Stromal cell of bone marrow (primary cell): ENCODE results near the gene AHCYL2.
A peak's percentile ranks its signal among the peaks of the same experiment; 100 is the strongest.
"Not testable (repeated sequence)": the region's sequence is repeated elsewhere in the genome, so short reads cannot be mapped to it uniquely, and the experiment has no call there.

Experiments
- DNase-seq: peaks from one replicate; pipeline ENCODE4 v3.0.0-alpha.2; 2012; ENCODE audit warnings: low read depth

Gene AHCYL2

GRCh38 chr7:129353104-129353503 lies 128.3 kb downstream of the AHCYL2 start:
- DNase-seq, result not testable (repeated sequence)

DNA sequence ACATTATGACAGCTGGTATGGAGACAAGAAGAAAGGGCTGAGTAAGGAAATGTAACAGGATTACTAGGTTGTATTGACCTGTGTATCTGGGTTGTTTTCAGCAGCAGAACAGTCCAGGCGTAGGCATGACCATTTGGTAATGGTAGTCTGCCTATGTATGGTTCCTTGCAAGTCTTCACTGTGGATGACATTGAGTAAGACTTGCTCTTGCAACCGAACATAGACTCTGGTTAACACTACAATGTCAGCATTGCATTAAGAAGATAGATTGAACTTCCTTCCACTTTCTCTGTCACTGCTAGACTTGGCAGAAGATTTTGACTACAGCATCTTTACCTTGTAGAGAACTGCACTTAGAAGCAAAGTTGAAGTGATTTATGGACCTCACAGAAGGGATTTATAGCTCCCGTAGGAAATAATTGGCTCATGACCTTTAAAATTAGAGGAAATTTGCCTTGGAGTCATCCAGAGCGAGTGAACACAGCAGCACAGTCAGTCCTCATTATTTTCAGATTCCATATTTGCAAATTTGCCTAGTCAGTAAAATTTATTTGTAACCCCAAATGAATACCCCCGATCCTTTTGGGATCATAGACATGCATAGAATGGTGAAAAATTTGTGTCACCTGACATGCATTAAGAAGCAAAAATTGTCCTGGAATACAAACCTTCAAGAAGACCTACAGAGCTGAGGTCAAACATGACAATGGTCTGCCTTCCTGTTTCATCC lies 129.8 kb downstream of the AHCYL2 start:
- DNase-seq, result no peak

DNA sequence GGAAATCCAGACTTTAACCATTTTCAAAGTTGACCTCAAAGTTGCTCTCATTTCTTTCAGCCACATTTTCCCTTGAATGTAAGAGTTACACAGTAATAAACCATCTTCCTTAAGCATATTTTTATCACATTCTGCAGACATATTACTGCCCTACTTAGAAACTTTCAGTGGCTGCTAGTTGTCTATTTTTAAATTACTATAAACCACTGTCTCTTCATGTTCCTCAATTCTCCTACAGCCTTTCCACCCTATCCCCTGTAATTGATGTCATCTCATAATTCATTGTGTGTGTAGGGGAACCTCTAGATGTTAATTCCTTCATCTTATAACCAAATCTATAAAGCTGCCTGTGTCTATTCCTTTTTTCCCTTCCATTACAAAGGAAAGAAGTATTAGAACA lies 131.3 kb downstream of the AHCYL2 start:
- no peak for DNase-seq

GRCh38 chr7:129359176-129359575 lies 134.3 kb downstream of the AHCYL2 start:
- no peak for DNase-seq

- DNase-seq, result no peak
Measured at GRCh38 chr7:129359638-129360037, 134.8 kb downstream of the AHCYL2 start.

DNA sequence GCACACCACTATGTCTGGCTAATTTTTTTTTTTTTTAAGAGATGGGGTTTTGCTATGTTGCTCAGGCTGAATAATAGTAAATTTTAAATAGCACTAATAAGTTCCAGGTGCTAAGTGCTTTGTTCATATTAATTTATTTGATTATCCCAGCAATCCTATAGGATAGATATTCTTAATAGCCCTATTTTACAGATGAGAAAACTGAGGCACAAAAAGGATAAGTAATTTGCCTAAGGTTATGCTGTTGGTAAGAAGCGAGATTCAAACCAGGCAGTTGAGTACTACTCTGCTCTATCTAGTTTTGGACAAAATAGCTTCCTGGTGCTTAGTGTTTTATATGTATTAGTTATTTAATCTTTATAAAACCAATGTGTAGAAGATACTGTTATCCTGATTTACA lies 136.9 kb downstream of the AHCYL2 start:
- DNase-seq, result no peak

DNA sequence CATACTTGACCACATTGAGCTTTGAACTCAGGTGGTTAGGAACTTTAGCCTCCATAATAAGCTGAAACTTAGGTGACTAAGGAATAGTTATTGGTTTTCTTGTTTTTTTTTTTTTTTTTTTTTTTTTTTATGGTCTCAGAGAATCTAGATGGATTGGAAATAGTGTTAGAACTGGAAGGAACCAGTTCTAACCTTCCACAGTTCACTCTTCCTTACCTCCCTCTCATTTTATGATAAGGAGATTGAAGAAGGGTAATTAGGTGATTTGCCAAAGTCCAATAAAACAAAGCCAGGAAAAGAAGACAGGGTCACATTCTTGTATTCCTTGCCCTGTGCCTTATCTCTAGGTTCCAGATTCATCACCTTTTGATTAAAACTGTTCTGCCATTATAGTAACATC lies 137.7 kb downstream of the AHCYL2 start:
- no peak for DNase-seq

- no peak for DNase-seq
Measured at GRCh38 chr7:129367349-129367699, 142.5 kb downstream of the AHCYL2 start.

DNA sequence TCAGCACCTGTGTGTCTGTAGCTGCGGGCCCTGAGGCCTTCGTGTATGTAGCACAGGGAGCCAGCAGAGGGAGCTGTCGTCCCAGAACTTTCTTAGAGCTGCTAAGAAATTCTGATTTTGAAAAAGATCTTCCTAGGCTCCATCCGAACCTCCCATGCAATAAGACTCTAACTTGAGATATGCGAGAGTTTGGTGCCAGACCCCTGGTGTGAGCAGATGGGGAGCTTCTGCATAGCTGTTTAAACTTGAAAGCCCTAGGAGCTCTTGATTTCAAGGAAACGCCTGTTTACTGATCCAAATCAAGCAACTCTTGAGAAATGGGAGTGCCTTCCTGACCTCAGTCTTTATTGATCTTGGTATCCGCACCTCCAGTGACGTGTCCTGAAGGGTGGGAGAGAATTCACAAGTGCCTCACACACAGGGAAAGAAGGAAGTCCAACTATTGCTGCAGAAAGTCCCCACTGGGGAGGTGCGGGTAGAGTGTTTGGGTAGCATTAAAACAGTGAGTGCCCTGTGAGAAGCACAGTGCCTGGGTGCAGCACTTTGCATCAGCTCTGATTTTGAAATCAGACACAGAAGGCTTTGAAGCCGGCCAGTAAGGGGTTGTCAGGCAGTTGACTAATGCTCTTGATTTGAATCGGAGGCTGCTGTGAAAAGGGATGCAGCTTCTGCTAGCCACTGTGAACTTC lies 143.0 kb downstream of the AHCYL2 start:
- peak; percentile 52 for DNase-seq

- DNase-seq, result no peak
Measured at GRCh38 chr7:129368389-129368986, 143.7 kb downstream of the AHCYL2 start.

DNA sequence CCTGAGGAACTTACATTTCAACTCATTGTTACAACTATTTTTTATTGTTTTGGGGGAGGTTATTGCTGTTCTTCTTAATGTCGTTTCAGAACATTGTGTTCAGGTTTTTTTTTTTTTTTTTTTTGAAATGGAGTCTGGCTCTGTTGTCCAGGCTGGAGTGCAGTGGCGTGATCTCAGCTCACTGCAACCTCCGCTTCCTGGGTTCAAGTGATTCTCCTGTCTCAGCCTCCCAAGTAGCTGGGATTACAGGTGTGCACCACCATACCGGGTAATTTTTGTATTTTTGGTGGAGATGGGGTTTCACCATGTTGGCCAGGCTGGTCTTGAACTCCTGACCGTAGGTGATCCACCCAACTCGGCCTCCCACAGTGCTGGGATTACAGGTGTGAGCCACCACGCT lies 144.6 kb downstream of the AHCYL2 start:
- not testable (repeated sequence) for DNase-seq

GRCh38 chr7:129370812-129371211 lies 146.0 kb downstream of the AHCYL2 start:
- DNase-seq, result no peak

DNA sequence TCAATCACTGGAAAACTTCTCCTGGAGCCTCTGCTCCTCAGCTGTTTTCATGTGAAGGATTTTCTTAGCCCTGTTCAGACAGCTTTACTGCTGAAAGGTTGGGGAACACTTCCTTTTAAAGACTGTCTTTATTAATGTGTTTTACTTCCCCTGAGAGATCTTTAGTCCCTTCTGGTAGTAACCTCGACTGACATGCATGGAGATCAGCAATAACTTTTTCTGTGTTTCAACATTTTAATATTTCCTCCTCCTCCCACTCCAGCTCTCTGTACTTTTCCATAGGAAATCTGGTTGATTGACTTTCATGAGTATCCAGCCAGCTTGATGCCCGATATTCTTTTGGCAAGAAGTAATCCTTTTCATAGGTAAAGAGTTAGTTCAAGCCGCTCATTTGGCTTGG lies 146.7 kb downstream of the AHCYL2 start:
- no peak for DNase-seq

DNA sequence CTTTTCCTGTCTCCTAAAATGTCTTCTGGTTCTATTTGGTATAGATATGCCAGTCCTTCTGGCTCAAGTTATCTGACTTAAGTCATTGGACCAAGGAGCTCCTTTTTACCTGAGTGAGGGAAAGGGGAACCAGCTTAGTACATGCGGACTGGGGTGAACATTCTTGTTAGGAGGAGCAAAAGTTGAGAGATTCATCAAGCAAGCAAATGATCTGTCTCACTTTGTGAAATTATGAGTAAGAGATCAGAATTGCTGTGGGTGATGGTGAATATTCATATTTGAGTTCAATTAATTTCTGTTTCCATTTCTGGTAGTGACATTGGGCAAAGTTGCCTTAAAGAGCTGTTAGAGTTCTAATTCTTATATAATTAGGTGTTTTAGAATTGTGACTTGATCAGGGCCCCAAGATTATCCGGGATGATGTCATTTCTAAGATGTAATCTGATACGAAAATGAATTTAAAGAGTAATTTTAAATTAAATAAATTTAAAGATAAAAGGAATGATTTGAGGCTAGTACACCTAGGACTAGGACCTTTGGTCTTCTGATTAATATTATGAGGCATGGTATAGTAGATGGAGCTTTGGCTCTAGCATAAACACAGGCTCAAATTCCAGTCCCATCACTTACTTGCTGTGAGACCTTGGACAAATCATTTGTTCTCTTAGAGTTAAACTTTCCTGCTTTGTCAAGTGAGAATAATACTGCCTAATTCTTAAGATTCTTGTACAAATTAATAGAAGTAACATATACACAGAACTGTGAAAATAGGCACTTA lies 149.0 kb downstream of the AHCYL2 start:
- DNase-seq, result no peak

GRCh38 chr7:129375141-129375938 lies 150.5 kb downstream of the AHCYL2 start:
- DNase-seq, result no peak

GRCh38 chr7:129376076-129376777 lies 151.4 kb downstream of the AHCYL2 start:
- peak; percentile 13 for DNase-seq

DNA sequence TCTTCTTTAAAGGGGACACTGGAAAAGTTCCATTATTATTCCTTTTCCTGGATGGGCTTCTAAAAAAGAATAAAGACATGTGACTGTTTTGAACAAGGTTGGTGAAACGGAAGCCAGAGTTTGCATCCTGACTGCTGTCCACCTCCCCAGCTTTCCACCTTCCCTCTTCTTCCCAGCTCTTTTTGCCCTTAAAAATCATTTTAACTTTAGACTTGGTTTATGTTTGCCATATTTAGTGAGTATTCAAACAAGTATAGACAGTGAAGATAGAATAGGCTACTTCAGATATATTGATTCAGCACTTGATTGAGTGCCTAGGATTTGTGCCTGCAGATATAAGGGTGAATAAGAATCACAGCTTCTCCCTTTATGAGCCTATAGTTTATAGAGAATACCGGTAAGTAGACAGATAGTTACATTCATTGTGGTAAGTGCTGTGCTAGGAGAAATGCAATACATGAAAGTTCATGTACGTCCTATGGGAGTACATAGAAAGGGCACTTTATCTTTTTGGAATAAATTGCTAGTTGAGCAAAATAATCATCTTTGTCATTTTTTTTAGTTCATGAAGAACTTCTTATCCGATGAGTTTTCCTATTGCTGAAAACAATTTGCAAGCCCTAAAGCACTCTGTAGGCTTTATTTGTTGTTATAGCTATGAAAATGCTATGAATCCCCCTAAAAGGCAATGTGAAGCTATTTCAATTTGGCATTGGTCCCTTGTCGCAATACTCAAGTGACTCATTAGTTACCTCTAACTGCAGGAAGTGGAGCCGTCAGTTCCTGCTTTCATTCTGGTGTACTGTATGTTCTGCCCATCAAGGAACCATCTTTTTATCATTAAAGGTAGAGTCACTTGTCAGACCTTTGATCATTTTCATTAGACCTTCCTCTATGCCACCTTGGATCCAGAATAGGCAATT lies 152.2 kb downstream of the AHCYL2 start:
- no peak for DNase-seq

DNA sequence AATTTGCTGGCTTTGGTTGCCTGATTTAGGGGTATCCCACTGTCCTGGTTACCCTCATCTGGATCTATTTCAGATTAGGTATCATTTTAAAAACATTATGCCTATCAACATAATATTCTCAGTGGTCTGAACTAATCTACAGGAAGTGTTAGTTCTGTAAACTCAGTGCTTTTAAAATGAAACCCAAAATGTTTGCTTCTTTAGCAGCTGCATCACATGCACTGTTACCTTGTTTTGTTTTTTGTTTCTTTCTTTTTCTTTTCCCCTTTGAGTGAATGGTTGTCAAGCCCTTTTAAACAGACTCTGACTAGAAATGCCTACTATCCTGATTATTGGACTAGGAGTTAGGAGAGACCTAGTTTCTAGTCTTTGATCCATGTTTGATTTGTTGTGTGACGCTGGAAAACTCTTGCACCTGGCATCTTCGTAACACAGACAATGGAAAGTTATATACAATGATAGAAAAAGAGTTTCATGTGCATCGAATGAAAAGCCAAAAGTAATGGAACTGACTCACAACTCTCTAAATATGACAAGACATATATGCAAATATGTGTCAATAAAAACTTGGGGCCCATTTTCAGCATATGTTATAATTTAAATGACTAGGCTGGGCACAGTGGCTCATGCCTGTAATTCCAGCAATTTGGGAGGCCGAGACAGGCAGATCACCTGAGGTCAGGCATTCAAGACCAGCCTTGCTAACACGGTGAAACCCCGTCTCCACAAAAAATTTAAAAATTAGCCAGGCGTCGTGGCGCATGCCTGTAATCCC lies 157.1 kb downstream of the AHCYL2 start:
- DNase-seq, result no peak

DNA sequence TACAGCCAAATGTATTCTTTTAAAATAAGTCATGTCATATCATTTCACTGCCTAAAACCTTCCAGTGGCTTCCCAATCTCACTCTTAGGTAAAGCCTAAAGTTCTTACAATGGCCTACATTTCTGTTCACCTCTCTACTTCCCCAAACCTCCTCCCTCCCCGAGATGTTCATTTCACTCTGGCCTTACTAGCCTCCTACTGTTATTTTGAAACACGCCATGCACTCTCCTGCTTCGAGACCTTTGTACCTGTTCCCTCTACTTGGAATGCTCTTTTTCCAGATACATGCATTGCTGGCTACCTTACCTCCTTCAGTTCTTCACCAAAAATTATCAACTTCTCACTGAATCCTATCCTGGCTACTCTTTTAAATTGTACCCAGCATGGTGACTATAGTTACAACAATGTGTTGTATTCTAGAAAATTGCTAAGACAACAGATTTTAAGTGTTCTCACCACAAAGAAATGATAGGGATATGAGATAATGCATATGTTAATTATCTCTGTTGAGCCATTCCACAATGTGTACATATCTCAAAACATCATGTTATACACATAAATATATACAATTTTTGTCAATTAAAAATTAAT lies 158.8 kb downstream of the AHCYL2 start:
- DNase-seq, result no peak
